RKO (cell line): ENCODE results near the gene ZIC4.

Source experiments
- DNase-seq: peaks from one replicate; pipeline ENCODE4 v3.0.0-alpha.2; 2016; ENCODE audit warnings: low spot score

Gene ZIC4

DNA sequence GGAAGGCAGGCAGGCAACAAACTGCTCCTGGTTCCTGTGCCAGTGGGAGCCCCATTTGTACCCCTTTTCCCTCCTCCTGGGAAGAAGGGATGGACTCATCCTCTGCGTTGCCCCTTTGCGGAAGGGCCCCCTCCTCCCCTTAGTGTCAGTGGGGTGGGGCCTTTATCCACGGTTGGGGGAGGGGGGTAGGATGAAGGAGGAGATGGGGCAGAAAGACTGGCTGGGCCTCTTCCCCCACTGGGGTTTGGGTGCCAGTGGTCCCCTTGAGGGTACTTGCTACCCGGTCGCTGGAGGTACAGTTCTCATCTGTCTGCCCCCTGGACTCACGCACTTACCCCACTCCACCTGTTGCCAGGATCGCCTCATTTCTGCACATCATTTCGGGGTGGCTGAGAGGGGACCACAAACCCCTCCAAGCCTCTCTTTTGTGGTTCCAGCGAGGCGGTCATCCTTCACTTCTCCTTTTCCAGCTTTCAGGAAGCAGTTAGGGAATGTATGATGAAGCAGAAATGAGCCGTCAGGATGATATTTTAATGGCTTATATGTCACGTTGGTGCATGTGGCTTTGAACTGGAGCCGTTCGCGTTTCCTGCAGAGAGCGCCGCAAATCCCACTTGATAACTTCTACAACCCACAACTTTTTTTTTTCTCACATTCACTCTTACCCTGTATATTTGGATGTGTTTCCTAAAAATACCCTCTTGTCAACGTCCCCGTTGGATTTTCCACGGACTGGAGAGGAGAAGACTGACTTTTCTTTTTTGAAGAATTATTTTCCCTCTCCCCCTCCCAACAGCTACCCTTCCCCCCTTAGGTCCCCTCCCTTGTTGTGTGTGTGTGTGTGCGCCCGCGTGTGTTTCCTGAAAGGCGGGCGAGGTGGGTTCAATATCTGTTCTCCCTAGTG is at the start of gene ZIC4:
Gene ZIC4, minus strand, starts transcription at position 516 of the 904 bp plus-strand sequence. CDS start 3,746 bp downstream, outside the sequence.
- no peak for DNase-seq

DNA sequence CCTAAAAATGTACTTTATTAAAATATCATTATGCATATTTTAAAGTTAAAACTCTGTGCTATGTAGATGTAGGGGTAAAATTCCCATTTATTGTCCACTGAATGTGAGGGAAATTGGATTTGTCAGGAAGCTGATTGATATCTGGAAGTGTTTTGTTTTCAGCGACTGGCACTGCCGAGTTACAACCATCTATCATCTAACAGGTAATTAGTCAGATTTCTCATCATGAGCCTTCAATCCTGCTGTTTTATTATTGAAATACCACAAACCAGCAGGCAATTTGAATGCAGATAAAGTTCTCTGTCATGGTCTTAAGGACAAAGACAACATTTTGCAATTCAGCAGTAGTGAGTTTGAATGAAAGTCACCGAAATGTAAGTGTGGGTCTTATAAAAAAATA is 43.3 kb upstream of the ZIC4 start:
- DNase-seq: no peak

DNA sequence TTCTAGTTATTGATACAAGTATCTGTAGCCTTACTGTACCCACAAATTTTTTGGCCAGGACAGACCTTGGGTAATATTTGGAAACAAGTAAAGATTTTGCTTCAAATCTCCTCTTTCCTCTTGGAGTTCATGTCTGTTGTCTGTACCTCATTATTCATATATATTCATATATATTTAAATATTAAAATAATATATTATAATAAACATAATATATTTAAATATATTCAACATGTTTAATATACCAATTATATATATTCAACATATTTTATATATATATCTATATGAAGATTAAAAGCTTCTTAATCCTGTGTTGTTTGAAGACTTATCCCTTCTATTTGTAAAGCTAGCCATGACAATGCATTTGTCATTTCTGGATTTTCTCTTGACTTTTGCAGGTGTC is 40.9 kb upstream of the ZIC4 start:
- no peak for DNase-seq

DNA sequence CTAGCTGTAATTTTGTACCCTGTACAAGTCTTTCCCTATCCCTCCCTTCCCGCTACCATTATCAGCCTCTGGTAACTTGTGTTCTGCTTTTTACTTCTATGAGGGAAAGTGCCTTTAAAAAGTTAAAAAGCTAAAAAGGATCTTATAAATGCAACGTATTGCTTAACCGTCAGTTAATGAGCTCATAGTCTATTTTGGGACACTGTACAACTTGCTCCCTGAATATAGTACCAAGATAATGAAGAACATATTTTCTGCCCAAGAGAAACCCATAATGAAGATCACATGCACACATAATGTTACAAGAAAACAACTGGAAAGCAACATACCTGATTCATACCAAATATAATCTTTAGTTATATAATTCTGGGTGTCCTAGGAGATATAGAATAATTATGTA is 25.4 kb upstream of the ZIC4 start:
- no peak for DNase-seq

DNA sequence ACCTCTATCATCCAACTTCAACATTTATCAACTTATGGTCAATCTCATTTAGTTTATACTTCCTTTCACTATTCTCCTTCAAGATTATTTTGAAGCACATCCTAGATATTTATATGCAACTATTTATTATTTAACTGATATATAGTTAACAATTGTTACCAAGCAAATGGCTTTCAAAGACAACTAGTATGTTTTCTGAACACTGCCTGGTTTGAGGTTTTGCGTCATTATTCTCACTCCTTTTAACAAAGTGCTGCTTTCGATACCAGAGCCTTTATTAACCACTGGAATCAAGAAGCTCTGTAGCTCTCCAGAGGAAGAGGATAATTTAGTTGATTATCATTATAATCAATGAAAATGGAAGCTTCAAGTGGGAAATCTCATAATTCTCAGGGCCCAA is 22.4 kb upstream of the ZIC4 start:
- DNase-seq: no peak

DNA sequence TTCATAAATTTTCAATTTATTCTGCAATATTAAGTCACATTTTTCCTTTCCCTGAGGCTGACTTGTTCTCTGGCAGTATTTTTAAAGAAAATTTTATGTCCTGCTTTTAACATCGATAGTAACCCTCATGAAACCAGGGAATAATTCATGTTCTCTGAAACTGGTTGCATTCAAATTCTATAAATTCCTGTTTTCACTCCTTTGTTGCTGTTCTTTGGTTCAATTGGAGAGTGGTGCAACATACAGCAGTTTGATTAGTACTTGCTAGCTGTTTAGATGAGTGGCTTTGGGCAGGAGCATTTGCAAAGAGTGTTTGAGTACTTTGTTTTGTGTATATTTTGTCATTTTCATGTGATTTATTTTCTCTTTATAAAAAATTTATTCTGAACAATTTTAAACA is 22.0 kb upstream of the ZIC4 start:
- DNase-seq: no peak

DNA sequence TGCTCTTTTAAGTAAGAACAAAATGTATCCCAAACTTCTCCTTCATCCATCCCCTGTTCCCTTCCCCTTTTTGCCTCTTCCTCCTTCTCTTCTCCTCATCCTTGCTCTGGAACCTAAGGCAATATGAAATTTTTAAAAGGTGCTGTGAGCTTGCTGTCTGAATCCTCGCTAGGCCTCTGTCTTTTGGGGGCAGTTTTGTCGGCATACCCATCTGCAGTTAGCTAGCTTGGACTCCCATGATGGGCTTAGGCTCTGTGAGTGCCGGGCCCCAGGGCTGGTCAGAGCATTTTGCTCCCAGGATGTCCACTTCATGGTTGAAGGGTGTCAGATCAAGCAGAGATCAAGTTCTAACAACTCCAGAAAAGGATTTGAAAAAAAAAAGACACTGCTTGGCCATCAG is 21.4 kb upstream of the ZIC4 start:
- DNase-seq: no peak

DNA sequence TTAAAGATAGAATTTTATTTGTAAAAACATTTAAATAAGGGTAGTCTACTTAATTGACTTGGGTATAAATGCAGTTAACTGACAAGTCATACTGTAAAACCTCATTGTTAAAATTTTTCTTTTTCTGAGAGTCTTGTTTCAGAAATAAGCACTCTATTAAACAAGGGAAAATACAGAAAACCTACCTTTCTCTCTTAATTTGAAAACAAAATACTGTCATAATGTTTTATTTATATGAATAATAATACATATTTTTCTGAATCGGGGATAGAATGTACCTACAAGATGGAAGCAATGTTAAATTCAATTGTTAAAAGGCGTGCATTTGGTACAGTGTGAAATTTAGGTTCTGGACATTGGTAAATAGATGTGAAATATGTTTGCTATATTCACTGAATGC is 20.6 kb upstream of the ZIC4 start:
- DNase-seq: no peak

DNA sequence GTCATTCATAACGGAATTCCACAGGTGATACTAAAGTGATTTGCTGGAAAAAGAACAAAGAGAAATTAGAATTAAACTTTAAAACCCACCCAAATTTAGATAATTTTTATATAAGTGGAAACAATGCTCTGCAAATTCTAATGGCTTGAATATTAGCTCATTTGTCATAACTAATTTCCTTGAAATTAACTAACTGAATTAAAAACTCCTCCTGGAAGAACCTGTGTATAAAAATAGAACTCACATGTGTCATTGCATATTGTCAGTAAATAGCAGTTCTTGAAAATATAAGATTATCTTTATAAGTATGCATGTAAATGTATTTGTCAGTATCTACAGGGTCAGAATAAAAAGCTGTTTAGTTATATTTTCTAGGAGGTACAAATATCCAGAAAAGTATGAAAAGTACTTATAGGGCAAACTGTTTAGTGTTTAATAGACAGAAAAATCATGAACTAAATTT is 19.1 kb upstream of the ZIC4 start:
- no peak for DNase-seq

DNA sequence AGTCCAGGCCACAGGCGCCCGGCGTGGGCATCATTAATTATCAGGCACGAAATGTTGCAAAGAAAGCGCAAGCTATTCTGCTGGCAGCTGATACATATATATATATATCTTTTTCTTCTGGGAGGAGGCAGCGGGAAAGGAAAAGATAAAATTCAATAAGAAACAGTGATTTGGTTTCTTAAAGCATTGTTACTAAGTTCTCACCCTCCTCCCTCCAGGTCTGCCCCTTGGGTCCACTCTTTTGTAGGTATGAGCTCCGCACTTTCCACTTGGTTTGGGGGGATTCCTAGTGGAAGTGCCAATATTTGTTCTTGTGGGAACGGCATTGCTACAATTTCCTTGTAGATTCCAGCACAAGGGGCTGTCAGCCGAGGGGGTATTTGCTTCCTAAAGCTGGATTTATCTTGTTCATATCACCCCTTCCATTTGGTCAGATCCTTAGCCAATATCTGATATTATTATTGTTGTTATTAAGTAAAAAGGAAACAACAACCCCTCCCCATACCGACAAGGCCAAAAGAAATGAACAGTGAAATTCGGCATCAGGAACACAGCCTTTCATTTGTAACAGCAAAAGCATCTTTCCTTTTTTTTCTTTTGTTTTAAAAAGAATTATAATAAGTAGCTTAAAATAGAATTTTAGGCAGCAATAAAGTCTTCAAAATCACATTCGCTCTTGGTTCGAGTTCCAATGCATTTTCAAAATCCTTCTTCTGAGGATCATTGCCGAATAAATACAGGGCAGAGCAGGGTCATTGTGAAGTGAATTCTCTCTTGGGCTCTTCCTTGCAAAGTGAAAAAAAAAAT is 18.4 kb upstream of the ZIC4 start:
- DNase-seq: no peak

DNA sequence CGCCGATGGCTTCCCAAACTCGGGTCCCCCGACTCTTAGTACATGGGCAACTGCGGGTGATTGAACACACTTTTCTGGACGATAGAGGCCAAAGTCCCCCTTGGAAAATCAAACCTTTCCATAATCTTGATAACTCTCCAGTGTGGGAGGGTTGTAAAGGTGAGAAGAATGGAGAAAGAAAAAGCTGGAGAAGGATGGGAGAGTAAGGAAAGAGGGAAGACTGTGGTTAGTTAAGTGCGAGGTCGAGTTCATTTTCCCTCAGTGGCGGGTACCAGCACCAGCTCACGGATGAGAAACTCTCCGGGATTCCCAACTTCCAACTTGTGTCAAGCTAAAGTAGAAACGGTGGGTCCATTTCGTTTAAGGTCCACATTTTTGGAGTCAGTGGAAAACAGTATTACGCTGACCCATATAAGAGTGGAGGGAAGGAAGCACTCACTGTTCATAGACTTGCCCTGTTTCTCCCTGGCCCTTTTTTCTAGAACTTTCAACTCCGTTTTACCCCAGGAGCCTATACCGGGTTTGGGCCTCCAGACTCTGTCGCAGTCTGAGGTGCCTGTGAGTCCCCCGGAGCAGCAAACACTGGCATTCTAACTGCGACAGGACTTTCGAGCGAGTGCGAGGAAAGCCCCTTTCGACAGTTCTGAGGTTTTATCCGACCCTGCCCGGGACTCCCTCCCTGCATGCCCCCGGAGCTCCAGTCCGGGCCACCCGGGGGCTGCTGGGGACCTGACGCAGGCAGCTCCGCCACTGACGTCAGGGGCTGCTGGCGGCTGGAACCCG is 17.6 kb upstream of the ZIC4 start:
- no peak for DNase-seq

DNA sequence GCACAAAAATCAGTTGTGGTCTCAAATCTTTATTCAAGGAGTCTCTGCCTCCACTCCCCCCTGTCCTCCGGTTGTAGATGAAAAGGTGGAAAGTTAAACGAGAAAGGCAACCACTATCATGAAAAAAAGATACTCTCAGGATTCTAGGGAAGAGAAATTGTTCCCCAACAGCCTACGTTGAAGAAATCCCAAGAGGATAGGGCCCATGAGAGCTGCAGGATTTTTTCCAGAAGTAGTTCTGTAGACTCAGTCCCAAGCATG is 17.1 kb upstream of the ZIC4 start:
- no peak for DNase-seq

DNA sequence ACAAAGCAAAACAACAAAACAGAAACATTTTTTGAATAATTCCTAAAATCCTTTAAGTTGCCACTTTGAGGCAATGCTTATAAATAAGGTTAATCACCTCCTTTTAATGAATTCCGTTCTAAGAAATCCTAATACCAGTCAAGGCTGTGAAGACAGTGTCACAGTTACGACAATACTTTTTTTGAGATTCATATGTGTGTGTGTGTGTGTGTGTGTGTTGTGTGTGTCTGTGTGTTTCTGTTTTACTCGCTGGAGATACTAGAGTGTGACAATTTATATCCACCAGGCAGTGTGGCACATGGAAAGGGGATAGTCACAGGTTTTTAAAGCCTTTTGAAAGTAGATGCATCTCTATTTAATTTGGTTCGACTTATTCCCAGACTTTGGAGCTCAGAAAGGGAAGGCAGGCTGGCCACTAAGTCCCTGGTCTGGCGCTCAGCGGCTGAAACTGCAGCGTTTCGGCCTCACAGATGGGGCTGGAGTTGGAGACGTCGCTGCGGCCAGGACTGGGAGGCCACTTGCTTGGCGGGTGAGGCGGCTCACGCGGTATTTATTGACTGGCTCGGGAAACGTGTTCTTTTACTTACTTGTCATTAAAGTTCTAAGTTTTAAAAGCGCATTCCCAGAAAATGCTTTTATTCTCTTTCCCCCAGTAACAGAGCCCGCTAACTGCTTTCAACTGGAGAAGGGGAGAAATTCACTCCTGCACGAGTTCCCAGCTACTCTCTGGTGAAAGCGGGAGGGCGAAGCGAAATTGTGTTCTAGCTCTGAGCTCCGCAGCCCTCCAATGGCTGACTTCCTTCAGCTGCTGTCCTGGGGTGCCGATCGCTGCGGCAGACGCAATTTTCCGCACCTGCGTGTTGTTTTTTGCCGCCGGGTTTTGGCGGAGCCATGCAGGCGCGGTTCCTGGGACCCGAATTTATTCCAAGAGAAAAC is 16.5 kb upstream of the ZIC4 start:
- DNase-seq: no peak

DNA sequence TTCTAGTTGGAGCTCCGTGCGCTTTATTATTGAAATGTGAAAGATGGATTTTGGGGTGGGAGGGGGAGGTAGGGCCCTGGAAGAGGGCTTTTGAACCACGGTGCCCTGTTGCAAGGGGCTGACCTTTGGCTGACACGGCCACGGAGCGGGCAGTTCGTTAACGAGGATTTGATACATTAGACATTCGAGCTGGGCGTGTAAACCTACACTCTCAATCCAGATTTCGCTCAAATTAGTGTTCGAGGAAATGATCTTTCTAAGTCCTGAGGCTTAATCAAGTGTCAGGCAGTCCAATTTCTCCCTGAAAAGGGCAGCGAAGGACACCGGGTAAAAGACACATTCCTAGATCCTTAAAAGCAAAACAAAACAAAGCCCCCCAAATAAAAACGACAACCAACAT is 15.9 kb upstream of the ZIC4 start:
- DNase-seq: no peak

DNA sequence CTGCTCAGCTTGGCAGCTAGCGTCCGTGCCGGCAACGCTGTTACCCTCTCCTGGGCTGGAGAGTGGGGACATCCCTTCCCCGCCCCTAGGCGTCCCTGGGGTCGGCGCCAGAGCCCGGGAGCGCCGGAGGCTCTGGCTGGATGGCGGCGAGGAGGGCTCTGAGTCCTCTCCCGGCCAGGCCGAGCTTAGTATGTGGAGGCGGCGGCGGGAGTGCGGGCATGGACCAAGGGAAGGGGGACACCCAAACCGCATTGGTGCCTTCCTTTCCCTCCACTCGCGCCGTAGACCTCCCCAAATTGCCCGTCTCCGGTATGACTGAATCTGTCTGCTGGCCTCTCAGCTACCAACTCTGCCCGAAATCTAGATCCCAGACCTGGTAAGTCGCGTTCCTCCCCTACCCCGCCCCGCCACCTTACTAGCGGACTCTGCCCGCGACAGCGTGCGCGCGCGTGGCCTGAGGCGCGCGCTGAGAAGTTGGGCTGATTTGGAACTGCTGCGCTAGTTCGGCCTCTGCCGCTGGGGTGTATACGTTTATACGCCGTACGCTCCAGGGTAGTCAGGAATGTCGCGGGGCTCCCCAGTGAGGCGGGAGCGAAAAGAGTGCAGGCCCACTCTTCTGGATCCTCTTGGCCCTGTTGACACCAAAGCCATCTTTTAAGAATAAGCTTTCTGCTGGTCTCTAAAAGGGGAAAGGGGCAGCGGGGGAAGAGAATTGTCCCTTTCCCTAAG is 15.0 kb upstream of the ZIC4 start:
- DNase-seq: no peak

DNA sequence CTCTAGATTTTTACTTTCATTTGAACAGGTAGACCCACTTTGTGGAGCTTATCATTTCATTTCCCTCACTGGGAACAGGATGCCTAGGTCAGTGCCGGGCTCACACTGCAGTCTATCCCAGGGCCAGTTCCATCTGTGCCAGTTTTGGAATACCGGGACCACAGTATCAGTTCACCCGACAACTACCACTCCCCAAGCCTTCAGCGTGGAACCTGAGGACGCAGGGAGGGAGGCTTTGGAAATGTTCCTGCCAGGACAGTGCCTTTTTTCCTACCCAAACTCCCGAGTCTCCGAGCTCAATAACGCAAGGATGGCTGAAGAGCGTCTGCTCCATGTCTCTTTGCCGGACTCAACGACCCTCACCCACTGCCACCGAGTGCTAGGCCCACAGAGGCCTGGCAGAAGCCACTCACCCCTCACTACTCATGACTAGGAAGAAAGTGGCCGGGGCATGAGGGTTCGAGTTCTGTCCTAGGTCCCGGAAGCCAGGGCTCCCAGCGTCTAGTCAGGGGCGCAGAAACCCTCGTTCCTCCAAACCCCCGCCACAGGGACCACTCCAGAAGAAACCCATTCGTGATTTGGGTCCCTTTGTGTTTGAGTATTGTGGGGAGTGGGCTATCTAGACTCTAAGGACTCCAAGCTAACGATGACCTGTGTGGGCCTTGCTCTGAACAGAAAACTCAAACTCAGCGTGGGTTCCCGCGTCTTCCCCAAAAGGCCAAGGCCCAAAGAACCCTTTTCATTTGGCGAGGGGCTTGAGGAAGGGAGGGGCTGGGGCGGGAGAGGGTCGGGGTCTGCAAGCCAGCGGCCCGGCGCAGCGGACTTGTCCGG is 14.2 kb upstream of the ZIC4 start:
- DNase-seq: no peak

DNA sequence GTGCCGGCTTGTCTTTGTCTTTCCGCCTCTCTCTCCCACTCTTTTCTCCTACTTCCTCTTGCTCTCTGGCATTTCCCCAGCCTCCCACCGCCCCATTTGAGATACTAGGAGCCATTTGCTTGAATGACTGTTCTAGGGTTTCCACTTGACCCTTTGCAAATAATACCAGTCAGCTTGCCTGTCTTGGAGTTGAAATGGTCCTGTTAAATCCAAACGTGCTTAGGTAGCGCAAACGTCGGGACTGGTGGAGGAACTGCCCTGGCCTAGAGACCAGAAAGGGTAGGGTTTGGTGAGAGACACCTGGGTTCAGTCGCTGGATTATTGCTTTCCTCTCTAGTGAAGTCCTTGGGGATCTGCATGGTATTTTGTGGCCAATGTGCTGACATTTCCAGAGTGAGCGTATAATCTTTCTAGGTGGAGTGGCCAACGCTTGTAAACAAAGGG is 13.5 kb upstream of the ZIC4 start:
- no peak for DNase-seq

DNA sequence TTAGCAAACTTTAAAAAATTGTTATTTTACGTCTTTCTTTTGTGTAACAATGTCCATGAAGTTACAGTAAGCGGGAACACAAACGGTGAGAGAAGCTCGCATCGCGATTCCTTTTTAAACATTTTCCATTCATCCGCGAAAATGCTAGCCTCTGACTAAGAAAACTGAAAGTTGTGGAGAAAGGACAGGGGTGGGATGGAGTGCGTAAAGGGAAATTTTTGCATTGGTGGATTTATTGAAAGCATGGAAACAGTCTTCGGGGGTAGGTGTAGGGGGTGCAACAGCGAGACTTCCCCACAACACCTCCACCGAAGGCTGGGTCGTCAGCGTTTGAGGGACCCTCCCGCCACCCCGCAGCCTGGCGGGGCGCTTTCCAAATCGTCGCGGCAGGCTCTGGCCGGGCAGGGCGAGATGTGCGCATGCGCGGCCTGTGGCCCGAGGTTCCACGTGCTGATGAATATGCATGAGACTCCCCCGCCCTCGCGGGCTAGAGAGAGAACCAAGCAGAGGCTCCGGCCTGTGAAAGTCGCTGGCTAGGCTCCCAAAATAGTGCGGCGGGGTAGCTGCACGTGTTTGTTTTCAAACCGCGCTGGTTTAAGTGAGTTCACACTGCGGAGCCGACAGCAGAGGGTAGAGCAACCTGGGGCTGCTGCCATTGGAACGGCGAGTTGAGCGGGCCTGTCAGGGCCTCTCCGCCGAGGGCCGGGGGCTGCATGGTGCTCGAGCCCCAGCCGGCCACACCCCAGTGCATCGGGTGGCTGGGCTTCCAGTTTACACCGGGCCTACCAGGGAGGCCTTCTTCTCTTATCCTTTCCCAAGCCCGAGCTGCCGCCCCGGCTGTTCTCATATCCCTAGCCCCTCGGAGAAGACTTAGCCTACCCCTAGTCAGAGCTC is 12.7 kb upstream of the ZIC4 start:
- DNase-seq: no peak

DNA sequence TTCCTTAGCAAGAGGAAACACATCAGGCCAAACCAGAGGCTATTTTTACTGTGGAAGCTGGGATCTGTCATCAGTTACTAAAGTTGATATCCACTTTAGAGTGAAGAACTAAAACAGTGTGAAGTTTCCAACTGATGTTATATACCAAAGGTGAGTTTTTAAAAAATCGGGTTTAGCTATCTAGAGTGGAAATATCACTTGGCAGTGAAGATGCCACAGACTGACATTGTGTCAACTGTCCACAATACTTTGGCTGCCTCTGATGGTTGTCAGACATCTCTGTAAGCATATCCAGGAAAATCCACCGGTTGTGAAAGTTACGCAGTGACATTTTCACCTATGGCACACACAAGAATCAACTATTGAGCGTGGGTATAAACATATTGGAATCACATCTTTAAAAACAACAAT is 12.0 kb upstream of the ZIC4 start:
- DNase-seq: no peak
